SK-N-DZ (cell line): ENCODE data around the gene TCF7L2.

Experiments used
- DNase-seq: peaks from one replicate; pipeline ENCODE4 v3.0.0-alpha.2; 2015; ENCODE audit warnings: low spot score

TCF7L2 gene

DNA sequence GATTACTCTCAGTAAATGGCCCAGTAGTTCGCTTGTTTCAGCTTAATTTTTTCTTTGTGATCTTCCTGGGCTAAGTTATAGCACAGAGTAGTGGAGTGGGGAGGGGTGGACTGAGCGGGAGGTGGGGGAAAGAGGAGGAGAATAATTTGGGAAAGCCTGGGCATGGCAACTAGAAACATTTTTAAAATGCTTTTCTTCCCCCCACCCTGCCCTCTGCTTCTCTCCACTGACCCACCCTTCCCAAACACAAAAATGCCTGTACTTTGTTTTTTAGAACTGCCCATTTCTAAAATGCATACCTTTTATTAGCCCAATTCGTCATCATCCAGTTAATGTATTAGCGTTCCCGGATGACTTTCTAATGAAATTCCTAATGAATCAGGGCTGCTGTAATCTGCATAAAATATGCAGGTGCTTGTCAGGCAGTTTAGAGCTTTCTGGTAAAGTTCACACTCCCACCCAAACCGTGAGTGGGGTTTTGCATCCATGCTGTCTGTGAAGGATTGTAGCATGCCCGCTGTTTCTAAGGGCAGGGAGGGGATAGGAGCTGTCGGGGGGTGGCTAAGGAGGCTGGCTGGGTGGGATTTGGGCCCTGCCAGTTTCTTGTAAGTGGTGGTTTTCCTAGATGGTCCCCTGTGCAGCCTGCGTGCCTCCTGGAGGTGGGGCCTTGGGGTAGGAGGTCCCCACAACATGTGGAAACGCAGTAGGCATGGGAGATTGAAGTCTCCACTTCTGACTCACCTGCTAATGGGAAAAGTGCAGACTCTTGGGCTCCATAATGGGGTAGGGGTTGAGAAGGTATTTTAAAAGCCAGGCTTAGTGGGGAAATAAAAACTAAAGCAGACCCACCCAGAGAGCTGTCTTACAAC lies 190.3 kb downstream of the TCF7L2 start:
- DNase-seq: no peak

DNA sequence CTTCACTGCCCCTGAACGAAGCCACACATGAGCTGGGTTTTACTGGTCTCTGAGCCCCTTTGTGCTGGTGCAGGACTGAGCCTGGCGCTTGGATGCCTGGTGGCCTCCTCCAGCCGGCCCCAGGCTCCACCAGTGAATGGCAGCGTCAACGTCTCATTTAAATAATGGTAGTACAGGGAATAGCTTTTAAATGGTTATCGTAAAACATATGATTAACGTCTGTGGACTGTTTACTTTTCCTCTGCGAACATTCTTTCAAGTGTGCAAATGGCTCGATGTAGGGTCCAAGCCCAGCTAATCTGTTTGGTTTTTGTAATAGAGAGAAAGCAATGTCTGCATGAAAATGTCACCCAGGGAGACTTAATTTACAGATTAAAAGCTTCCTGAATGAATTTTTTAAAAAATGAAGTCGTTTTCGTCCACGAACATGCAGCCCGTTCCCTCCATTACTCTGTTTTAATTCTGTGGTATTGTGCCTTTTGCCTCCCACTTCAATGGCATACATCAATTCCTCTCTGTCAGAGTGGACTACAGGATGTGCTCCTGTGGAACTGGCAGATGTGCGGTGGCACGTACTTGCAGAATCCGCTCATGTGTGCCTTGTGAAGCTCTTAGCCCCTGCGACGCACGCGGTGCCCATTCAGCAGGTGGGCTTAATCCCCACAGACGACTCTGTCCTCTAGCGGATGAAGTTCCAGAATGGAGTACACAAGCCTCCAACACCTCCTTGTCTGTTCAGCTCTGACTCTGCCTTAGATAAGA lies 192.7 kb downstream of the TCF7L2 start:
- DNase-seq: no peak

DNA sequence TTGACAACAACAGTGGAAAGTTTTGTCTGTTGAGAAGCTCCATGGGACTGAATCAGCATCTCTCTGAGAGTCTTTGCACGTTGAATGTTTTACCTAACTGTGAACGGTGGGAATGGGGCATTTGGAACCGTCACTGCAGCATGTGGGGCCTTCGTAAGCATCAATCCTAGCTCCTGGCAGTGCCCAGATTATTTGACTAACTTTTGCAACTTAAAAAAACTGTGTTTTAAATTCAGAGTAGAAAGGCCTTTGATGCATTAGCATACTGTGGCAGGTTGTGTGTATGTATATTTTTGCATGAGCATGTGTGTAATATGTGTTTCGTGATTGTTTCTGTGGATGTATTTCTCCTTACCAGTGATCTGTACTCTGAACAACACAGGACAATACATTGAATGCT lies 194.5 kb downstream of the TCF7L2 start:
- no peak for DNase-seq

DNA sequence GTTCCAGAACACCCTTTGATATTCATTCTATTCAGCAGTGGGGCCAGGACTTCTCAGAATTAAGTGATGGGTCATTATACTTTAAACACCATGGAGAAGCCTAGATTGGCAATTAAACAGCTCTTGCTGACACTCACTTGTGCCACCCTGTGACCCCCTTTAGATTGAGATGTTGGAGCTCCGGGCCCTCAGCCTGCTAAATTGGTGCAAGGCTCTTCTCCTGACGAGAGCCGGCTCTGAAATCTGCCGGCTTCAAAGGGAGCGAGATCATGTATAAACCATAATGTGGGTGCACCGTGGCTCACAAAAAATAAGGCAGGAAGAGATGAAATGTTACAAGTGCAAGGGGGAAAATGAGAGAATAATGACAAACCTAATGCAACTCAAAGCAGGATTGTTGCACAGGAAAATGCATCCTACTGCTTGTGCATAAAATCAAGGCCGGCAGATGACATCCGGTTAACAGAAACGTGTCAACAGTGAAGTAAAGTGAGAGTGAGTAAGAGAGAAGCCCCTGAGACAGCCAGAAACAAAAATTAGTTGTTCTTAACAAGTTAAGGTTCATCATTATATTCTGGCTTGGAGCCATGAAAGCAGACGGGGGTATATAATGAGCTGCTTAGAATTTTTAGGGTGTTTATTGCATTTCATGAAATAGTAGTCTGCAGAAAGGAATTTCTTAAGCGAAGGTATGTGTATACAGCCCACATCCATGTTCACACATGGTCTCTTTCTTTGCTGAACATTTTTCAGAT lies 198.2 kb downstream of the TCF7L2 start:
- no peak for DNase-seq

DNA sequence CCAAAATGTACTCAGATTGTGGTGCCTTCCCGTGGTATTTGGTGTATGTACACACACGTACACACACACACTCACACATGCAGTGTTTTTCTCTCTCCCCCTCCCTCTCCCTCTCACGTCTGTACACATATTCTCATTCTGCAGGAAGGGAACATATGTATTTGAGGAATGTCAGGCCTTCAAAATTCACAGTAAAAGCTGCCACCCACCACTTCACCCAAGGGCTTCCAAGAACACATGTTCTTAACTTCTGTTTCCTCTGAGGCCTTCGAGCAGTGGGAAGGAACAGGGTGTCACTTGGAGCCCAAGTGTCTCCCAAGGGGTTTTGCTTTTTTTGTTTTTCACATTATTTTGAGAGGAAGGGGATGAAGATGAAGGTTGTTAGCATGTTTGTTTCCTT lies 198.9 kb downstream of the TCF7L2 start:
- DNase-seq: no peak

DNA sequence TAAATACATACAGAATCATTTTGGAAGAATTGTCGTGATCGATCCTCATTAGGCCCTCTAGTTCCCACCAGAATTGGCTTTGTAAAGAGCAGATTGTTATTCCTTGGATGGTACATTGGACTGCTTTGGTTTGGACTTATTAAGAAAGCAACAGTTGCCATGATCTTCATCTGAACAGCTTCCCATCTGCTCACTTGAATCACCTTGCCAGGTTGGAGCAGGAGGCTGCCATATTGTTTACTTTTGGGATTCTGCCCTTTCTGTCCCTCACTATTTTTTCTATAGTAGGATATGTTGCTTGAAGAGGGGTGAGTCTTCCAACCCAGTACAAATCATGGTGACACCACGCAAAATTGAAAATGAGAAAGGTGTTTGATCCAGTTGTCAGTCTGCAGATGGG lies 199.6 kb downstream of the TCF7L2 start:
- DNase-seq: no peak

DNA sequence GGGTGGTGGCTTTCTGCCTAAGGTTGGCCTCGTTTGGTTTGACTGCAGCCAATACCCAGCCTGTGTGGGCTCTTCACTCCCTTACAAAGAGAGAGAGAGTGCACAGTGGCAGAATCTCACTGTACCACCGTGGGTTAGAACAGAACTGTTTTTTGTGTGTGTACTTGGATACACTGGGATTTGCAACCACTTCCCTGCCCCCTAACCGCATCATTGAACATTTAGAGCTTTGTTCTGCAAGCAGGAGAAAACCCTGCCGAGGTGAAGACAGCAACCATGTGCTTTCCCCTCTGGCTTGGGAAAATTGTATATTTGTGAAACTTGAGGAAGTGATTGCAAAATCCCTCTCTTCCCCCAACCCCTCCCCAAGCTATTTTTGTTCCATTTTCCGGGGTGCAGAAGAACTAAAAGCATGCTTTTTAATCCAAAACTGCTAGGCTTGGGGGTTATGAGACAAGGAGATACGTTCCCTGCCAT lies 201.2 kb downstream of the TCF7L2 start:
- no peak for DNase-seq

DNA sequence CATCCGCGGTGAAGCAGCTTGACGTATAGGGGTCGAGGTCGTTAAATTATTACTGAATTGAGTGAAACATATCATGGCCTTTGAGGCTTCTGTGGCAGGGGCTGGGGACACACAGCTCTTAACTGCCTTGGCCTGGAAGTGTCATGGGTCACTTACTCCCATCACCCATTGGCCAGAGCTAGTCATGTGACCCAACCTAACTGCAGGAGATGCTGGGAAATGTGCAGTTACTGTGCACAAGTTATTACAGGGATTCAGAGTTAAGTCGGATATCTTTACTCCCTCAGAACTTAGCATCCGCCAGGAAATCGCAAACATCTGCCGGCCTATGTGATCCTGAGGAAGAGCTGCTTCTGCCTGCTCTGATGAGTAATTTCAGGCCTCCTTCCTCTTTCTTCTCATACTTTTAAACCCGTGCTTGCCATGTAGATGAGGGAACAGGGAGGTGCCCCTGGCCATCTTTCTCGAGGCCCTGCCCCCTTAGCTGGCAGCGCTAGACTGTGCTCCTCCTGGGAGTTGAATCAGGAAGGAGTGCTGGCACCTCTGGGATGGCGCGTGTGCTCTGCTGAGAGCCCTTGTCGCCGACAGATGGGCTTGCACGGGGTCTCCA lies 203.6 kb downstream of the TCF7L2 start:
- DNase-seq: no peak

DNA sequence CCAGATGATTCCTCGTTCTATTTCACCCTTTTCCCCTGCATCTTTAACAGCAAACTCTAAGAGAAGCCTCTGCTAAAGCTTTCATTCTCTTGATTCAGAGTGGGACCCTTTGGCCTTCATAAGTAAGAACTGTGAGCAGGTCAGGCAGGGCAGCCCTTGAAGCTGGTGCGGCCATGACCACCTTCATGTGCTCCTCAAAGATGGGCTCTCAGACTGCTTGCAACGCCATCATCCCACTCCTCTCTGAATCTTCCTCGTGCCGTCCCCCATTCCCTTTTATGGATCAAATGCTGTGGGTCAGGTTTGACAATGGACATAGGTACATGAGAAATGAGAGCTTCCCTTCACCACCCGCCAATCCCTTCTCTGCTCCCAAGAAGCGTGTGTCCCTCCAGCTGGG lies 207.4 kb downstream of the TCF7L2 start:
- no peak for DNase-seq

DNA sequence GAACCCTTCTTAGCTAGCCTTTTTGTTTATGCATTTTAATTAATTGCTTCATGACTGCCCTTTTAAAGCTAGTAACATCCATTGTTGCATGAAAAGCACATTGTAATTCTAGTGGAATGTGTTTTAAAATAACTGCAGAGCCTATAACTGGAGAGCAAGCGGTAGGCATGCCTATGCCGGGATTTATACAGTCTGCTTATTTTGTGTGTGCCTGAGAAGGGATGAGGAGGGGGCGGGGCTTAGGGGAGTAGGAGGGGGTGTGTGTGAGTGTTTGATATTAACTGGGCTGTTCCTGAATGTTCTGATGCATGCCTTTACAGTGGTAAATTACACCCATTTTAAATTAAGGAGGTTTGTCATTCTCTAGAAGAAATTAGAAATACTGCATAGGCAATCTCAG lies 208.1 kb downstream of the TCF7L2 start:
- no peak for DNase-seq

DNA sequence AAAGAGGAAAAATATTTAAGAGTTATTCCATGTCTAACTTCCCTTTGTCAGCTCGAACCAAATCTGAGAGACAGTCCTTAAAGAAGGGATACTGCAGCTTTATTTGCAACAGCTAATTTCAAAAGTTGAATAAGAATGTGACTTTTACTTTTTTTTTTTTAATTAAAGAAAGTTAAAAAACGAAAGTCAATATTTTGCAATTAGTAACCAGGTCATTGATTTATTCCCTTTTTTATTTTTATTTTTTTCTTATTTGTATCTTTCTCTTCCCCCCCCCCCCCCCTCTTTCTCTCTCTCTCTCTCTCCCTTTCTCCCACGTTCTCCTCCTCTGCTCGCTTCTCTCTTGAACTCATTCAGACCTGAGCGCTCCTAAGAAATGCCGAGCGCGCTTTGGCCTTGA lies 209.5 kb downstream of the TCF7L2 start:
- DNase-seq: no peak

DNA sequence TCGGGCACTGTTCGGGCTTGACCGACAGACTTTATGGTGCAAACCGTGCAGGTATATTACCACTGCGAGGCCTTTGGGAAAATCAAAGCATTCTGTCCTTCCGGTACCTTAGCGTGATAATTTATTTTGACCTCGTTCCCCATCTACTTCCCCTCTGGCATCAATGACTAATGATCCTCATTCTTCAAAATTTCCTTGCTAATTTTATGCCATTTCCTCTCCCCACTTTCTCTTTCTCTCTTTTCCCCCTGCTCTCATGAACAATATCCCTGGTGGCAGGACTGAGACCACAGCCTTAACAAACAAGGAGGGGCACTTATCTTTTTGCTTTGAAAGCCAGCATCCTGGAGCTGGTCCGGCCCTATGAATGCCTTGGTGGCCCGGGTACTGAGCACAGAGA lies 210.6 kb downstream of the TCF7L2 start:
- no peak for DNase-seq

DNA sequence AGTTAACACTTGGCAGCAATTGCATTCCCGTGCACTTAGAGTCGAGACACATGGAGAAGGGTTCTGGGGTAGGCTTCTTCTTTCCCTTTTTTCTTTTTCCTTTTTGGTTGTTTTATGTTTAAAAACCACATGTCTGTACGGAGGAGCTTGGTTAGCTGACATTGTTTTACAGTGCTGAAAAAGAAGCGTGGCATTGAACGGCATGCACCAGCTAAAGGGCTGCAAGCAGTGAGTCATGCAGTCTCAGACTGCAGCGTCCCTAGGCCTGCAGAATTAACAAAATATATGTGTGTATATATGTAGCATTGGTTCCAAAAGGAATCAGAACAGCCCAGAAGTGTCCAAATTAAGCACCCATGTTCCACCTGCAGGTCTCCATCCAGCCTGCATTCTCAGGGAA lies 211.0 kb downstream of the TCF7L2 start:
- DNase-seq: no peak

DNA sequence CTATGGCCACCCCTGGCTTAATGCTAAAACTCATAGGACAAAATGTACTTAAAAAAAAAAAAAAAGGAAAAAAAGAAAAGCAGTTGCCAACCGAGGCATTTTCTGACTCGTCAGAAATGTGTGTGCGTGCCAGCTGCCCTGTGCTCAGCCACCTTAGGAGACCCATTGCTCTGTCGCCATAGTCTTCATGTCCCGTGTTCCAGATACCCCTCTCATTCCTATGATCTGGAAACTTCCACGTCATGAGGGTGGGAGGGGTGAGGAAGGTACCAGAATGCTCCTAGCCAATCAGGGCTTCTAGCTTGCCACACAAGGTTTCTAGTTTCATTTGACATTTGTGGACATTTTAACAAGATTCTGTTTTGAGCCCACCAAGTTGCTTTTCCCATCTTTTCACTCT lies 212.9 kb downstream of the TCF7L2 start:
- DNase-seq: no peak

DNA sequence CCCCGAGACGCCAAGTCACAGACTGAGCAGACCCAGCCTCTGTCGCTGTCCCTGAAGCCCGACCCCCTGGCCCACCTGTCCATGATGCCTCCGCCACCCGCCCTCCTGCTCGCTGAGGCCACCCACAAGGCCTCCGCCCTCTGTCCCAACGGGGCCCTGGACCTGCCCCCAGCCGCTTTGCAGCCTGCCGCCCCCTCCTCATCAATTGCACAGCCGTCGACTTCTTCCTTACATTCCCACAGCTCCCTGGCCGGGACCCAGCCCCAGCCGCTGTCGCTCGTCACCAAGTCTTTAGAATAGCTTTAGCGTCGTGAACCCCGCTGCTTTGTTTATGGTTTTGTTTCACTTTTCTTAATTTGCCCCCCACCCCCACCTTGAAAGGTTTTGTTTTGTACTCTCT lies 215.6 kb downstream of the TCF7L2 start:
- DNase-seq: no peak

DNA sequence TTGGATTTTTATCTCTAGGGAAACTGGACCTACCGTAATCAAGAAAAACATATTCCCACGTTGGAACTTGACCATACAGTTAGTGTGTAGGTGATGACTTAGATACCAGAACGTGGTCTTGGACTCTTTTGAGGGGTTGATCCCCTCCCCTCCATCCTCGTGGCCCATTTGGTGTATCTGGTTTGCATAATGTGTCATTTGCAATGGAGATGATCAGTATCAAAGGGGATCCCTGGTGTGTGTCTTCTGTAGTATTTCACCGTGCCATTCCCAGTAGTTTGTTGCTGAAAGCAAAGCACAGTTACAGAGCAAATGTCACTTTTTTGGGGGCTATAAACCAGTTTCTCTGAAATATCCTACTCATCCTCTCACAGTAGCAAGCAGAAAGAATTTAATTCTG lies 217.7 kb downstream of the TCF7L2 start:
- peak; percentile 53 for DNase-seq

DNA sequence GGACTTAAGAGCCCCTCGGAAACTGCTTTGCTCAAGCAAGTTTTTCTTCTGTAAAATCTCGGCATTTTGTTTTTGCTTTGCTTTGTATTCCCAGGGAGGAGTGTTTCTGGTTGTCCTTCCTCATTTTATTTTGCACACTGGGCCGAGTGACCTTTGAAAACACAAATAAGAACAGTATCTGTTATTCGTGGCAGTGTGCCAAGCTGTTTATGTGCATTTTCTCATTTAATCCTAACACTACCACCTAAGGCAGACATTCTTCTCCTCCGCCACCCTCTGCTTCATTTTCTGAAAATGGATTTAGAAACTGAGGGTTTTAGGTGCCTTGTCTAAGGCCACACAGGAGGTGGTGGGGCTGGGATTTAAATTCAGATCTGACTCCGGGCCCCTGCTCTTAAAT lies 218.5 kb downstream of the TCF7L2 start:
- no peak for DNase-seq

DNA sequence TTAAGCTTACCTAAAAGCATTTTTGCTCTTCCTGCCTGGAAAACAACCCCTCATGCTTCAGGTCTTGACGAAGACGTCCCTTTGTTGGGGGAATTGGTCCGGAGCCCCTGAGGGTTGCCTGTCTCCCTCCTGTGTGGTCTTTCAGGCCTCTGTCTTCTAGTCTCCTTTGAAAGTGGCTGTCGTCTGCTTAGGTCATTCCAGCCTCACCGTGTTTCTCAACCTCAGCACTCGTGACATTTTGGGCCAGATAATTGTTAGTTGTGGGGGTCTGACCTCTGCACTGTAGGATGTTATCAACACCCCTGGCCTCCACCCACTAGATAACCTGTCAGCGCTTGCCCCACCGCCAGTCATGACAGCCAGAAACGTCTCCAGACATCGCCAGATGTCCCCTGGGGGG lies 219.1 kb downstream of the TCF7L2 start:
- DNase-seq: no peak

DNA sequence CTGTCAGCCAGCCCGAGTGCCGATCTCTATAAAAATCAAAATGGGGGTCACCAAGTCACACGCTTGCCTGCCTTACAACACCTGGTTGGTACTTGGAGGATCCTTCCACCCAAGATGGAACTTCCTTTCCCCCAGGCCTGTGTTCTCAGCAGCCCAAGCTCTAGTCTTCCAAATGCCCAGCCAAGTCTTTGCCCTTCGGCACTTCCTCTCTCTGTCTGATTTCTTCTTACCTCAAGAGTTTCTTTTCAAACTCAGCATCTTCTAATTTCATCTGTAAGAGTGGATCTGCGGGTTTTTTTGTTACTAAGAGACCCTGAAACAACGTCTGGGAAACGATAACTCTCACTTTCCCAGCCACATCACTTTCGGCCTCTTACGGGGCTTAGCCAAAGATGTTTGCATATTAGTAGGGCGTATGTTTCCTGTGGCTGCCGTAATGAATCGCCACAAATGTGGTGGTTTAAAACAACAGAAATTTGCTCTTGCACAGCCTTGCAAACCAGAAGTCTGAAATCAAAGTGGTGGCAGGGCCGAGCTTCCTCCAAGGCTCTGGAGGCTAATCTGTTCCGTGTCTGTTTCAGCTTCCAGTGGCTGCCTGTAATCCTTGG lies 219.9 kb downstream of the TCF7L2 start:
- no peak for DNase-seq

DNA sequence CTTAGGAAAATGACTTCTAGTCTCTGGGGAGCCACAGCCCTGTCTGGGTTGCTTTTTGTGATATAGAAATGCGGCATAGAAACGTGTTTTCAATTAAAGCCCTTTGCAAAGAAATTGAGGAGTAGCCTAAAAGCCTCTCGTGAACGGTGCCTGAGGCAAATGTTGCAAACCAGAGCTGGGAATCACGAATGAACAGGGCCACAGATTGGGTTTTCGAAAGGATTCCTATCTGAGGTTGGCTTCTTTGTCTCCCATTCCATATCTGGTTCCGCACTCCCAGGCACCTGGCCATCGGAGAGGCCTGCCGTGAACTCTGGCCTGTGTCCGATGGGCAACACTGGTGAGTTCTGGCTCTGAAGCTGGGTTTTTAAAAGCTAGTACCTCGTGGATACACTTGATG lies 221.6 kb downstream of the TCF7L2 start:
- no peak for DNase-seq

DNA sequence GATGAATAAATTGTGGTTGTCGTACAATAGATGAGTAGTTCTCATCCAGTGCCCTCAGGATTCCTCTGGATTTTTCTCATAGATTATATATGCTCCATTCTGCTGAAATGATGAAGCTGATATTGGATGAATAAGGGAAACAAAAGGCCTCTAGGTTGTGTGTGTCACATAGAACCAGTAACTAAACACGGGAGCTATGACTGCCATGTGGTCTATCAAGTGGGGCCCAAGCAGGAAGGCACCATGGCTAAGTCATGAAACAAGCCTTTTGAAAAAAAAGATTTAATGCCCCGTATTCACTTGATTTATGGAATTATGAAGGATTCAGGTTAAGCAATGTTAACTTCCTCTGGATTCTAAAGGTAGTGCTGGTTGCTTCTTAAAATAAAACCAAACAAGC lies 225.1 kb downstream of the TCF7L2 start:
- DNase-seq: no peak
